AG09309 (cell line): ENCODE results near the gene DNAH14.
"Not testable (repeated sequence)": the region's sequence is repeated elsewhere in the genome, so short reads cannot be mapped to it uniquely, and the experiment has no call there.

Experiments
- DNase-seq: peaks from one replicate; pipeline ENCODE4 v3.0.0-alpha.2; 2010; ENCODE audit warnings: low read depth
- H3K4me3 ChIP-seq: 2 replicates; pipeline ENCODE4 v1.5.1; 2011; ENCODE audit warnings: mild to moderate bottlenecking, low read depth, low read length, moderate library complexity; ENCODE audit not compliant: control insufficient read depth
- TF ChIP-seq, protein P1 (sequence below): IDR thresholded peaks from 2 replicates; pipeline ENCODE4 v1.5.1; 2011; ENCODE audit warnings: mild to moderate bottlenecking, low read depth, low read length, inconsistent platforms; ENCODE audit not compliant: insufficient read depth, control insufficient read depth; ENCODE audit errors: missing control alignments

Gene DNAH14

GRCh38 chr1:225318706-225319575 lies 389.5 kb downstream of the DNAH14 start:
- DNase-seq: peak; percentile 4
- H3K4me3 ChIP-seq: no peak overlapping the region
- TF ChIP-seq, protein P1, sequence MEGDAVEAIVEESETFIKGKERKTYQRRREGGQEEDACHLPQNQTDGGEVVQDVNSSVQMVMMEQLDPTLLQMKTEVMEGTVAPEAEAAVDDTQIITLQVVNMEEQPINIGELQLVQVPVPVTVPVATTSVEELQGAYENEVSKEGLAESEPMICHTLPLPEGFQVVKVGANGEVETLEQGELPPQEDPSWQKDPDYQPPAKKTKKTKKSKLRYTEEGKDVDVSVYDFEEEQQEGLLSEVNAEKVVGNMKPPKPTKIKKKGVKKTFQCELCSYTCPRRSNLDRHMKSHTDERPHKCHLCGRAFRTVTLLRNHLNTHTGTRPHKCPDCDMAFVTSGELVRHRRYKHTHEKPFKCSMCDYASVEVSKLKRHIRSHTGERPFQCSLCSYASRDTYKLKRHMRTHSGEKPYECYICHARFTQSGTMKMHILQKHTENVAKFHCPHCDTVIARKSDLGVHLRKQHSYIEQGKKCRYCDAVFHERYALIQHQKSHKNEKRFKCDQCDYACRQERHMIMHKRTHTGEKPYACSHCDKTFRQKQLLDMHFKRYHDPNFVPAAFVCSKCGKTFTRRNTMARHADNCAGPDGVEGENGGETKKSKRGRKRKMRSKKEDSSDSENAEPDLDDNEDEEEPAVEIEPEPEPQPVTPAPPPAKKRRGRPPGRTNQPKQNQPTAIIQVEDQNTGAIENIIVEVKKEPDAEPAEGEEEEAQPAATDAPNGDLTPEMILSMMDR: peak; percentile 80

DNA sequence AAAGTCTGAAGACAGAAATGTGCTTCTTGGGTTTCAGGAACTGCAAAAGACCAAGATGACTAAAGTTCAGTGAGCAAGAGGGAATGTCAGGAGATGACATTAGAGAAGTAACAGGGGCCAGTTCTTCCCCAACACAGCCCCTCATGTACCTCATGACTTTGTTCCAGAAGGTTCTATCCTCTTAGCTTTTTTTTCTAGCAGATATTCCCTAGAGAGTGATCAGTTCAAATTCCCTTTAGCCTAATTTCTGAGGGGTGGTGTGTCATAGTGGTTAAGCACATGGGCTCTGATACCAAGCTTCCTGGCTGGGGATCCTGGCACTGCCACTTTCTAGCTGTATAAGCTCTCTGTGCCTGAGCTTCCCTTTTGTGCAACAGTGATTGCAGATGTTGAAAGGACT lies 390.4 kb downstream of the DNAH14 start:
- TF ChIP-seq, protein P1: no peak

GRCh38 chr1:225321784-225322183 lies 392.3 kb downstream of the DNAH14 start:
- DNase-seq: no peak
- H3K4me3 ChIP-seq: no peak overlapping the region
- TF ChIP-seq, protein P1: no peak

More for the DNA sequence above, 390.4 kb downstream of the DNAH14 start:
- DNase-seq: no peak
- no peak overlapping the region for H3K4me3 ChIP-seq

DNA sequence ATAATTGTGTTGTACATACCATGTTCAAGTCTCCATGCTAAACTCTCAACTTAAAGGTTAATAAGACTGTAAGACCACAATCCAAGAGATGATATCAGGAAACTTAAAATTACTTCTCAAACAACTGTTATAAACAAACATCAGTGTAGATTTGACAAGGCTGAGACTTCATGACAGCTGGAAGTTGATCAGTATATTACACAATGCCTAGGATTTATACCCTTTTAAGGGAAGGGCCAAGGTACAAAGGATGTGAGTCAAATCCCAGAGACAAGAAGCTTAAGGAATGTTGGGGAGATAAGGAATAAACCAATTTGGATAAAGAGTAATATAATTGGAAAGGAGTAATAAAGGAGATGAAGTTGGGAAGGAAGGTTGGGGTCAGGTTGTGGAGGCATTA lies 399.6 kb downstream of the DNAH14 start:
- H3K4me3 ChIP-seq: no peak overlapping the region
- TF ChIP-seq, protein P1: no peak
- DNase-seq: no peak

DNA sequence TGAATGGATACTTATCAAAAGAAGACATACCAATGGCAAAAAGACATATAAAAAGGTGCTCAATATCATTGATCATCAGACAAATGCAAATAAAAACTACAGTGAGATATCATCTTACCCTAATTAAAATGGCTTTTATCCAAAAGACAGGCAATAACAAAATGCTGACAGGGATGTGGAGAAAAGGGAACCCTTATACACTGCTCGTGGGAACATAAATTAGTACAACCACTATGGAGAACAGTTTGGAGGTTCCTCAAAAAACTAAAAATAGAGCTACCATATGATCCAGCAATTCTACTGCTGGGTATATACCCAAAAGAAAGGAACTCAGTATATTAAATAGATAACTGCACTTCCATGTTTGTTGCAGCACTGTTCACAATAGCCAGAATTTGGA lies 400.5 kb downstream of the DNAH14 start:
- not testable (repeated sequence) for DNase-seq

GRCh38 chr1:225332686-225333085 lies 403.2 kb downstream of the DNAH14 start:
- TF ChIP-seq, protein P1: no peak
- DNase-seq: no peak

More for the DNA sequence above, 400.5 kb downstream of the DNAH14 start:
- H3K4me3 ChIP-seq: not testable (repeated sequence)

DNA sequence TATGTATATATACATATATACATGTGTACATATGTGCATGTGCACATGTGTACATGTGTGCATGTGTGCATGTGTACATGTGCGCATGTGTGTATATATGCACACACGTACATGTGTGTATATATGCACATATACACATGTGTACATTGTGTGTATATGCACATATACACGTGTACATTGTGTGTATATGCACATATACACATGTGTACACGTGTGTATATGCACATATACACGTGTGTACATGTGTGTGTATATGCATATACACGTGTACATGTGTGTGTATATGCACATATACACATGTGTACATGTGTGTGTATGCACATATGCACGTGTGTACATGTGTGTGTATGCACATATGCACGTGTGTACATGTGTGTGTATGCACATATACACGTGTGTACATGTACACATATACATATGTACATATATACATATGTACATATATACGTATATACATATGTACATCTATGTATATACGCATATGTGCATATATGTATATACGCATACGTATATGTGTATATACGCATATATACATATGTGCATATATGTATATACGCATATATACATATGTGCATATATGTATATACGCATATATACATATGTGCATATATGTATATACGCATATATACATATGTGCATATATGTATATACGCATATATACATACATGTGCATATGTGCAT lies 405.8 kb downstream of the DNAH14 start:
- not testable (repeated sequence) for DNase-seq, H3K4me3 ChIP-seq

More at GRCh38 chr1:225332686-225333085, 403.2 kb downstream of the DNAH14 start:
- H3K4me3 ChIP-seq: no peak overlapping the region
